ENCODE results near the gene FAM76B. TPM values are rescaled to one million over a fixed set of nuclear protein-coding genes. Genes with fewer than 3 reads are reported as not detected.
A peak's percentile ranks its signal among the peaks of the same experiment; 100 is the strongest.

FAM76B gene
- total RNA-seq, 1 experiment from 2014 or later, result 31.0 TPM

GRCh38 chr11:95792200-95792599, 2.6 kb upstream of the FAM76B start:
- DNase-seq (ENCODE audit: low read depth), result no peak

GRCh38 chr11:95791709-95792033, 2.1 kb upstream of the FAM76B start:
- no peak for DNase-seq (ENCODE audit: low read depth)

- DNase-seq (ENCODE audit: low read depth), result peak; percentile 49
Measured at GRCh38 chr11:95790933-95791708, 1.5 kb upstream of the FAM76B start.

GRCh38 chr11:95790123-95790932, 746 bp upstream of the FAM76B start, which contains the start of gene CEP57:
Gene CEP57, plus strand, starts transcription at chr11:95790498. Its CDS starts 201 bp downstream, at chr11:95790699.
- DNase-seq (ENCODE audit: low read depth), result peak; percentile 99

GRCh38 chr11:95788921-95789505, 569 bp downstream of the FAM76B start:
- peak; percentile 53 for DNase-seq (ENCODE audit: low read depth)

GRCh38 chr11:95780544-95780943, 9.0 kb downstream of the FAM76B start:
- DNase-seq (ENCODE audit: low read depth), result no peak

GRCh38 chr11:95778699-95779098, 10.9 kb downstream of the FAM76B start:
- no peak for DNase-seq (ENCODE audit: low read depth)

GRCh38 chr11:95776859-95777258, 12.7 kb downstream of the FAM76B start:
- peak; percentile 4 for DNase-seq (ENCODE audit: low read depth)

GRCh38 chr11:95768521-95768920, 21.1 kb downstream of the FAM76B start:
- no peak for DNase-seq (ENCODE audit: low read depth)

GRCh38 chr11:95767498-95767897, 22.1 kb downstream of the FAM76B start:
- peak; percentile 18 for DNase-seq (ENCODE audit: low read depth)

- no peak for DNase-seq (ENCODE audit: low read depth)
Measured at GRCh38 chr11:95766701-95767100, 22.9 kb downstream of the FAM76B start.

GRCh38 chr11:95764267-95764898, 25.2 kb downstream of the FAM76B start:
- DNase-seq (ENCODE audit: low read depth), result peak; percentile 54

- DNase-seq (ENCODE audit: low read depth), result no peak
Measured at GRCh38 chr11:95762534-95762933, 27.0 kb downstream of the FAM76B start.

GRCh38 chr11:95760941-95761340, 28.6 kb downstream of the FAM76B start:
- no peak for DNase-seq (ENCODE audit: low read depth)

- no peak for DNase-seq (ENCODE audit: low read depth)
Measured at GRCh38 chr11:95751515-95751914, 38.1 kb downstream of the FAM76B start.

GRCh38 chr11:95750101-95750500, 39.5 kb downstream of the FAM76B start:
- peak; percentile 1 for DNase-seq (ENCODE audit: low read depth)

GRCh38 chr11:95739108-95739938, 50.3 kb downstream of the FAM76B start:
- DNase-seq (ENCODE audit: low read depth), result no peak

GRCh38 chr11:95736809-95737208, 52.8 kb downstream of the FAM76B start:
- no peak for DNase-seq (ENCODE audit: low read depth)

- no peak for DNase-seq (ENCODE audit: low read depth)
Measured at GRCh38 chr11:95736355-95736754, 53.2 kb downstream of the FAM76B start.

GRCh38 chr11:95734009-95734572, 55.5 kb downstream of the FAM76B start:
- no peak for DNase-seq (ENCODE audit: low read depth)
